Esophagus muscularis mucosa (tissue), 4 donors: Measurements from ENCODE around the gene VSNL1.

Source experiments
- CTCF ChIP-seq, 3 experiments: fragments of 200-600 bp in 2 of 3; fragments of 450-650 bp in 1 of 3; sonication (generic) in 2 of 3; IDR thresholded peaks; one replicate each; pipeline ENCODE4 v1.5.1; 2017 to 2019; ENCODE audit warnings: antibody characterized with exemption in 3 of 3, mild to moderate bottlenecking in 2 of 3, moderate library complexity in 1 of 3
- EP300 ChIP-seq: sonication (generic); formaldehyde crosslinking; IDR thresholded peaks from one replicate; pipeline ENCODE4 v1.6.1; 2017; ENCODE audit warnings: antibody characterized with exemption
- POLR2A ChIP-seq: fragments of 450-650 bp; IDR thresholded peaks from one replicate; pipeline ENCODE4 v1.6.1; 2017; ENCODE audit warnings: antibody characterized with exemption, moderate library complexity, mild to moderate bottlenecking, low read depth
- POLR2AphosphoS5 ChIP-seq, 2 donors: sonication (generic); formaldehyde crosslinking; IDR thresholded peaks; one replicate each; pipeline ENCODE4 v1.6.1; 2017; ENCODE audit warnings: antibody characterized with exemption in 2 of 2

- TF ChIP-seq CTCF (IDR thresholded peaks at IDR 0.05) (no peak), POLR2AphosphoS5 (IDR thresholded peaks at IDR 0.05) (no peak), POLR2A (no peak), EP300 (no peak)
Measured at GRCh38 chr2:17547237-17547636, 6.7 kb downstream of the VSNL1 start.
